ENCODE measurements around the gene POP4. TPM values are rescaled to one million over a fixed set of nuclear protein-coding genes. Genes with fewer than 3 reads are reported as not detected.
"Not testable (repeated sequence)": the region's sequence is repeated elsewhere in the genome, so short reads cannot be mapped to it uniquely, and the experiment has no call there.

Gene POP4
- total RNA-seq = 100 to 1,000 TPM in 1 of 2 donors, 10 to 100 TPM in 1; 94.3 to 108 TPM

- ATAC-seq (peak; percentile 91 to 95), DNase-seq (ENCODE audit: low spot score) (peak; percentile 97)
- Mint-ChIP-seq H3K27me3 (no peaks in the 10 kb centered on the region), H3K4me3 (peak within 1 kb of the TSS; percentile 93), H3K36me3 (peaks cover 4% of the 10 kb centered on the region), H3K27ac (peak within 1 kb of the TSS; percentile 92 to 98), H3K4me1 (ENCODE audit: low read depth in 2 of 2) (peaks cover 15 to 23% of the 10 kb centered on the region in 2 donors), H3K9me3 (no peaks in the 10 kb centered on the region)
These were observed at the start of gene POP4 for GRCh38 chr19:29605653-29606419. Gene POP4, plus strand, starts transcription at chr19:29606283. Its CDS starts 36 bp downstream, at chr19:29606319.

- H3K4me3 Mint-ChIP-seq; H3K4me1 Mint-ChIP-seq (ENCODE audit: low read depth in 2 of 2); DNase-seq (ENCODE audit: low spot score); H3K9me3 Mint-ChIP-seq; H3K36me3 Mint-ChIP-seq; H3K27ac Mint-ChIP-seq; ATAC-seq: not testable (repeated sequence)
- peaks cover 31 to 34% of the 10 kb centered on the region in 2 donors for H3K27me3 Mint-ChIP-seq
These were observed 47.0 kb upstream of the POP4 start for GRCh38 chr19:29559110-29559509.

- ATAC-seq (no peak), DNase-seq (ENCODE audit: low spot score) (no peak)
- Mint-ChIP-seq H3K9me3 (no peaks in the 10 kb centered on the region), H3K4me3 (no peak overlapping the region), H3K36me3 (peaks cover 4% of the 10 kb centered on the region), H3K4me1 (ENCODE audit: low read depth in 2 of 2) (no peaks in the 10 kb centered on the region), H3K27ac (no peak overlapping the region), H3K27me3 (peaks cover 29 to 36% of the 10 kb centered on the region in 2 donors)
These were observed 46.3 kb upstream of the POP4 start for GRCh38 chr19:29559743-29560142.

GRCh38 chr19:29560313-29561075, 45.6 kb upstream of the POP4 start:
- Mint-ChIP-seq H3K27me3 (peaks cover 24 to 30% of the 10 kb centered on the region in 2 donors), H3K4me3 (no peak overlapping the region), H3K9me3 (no peaks in the 10 kb centered on the region), H3K4me1 (ENCODE audit: low read depth in 2 of 2) (peaks cover 0 to under 1% of the 10 kb centered on the region in 2 donors), H3K36me3 (peaks cover 4% of the 10 kb centered on the region), H3K27ac (no peak overlapping the region)
- DNase-seq (ENCODE audit: low spot score) (no peak), ATAC-seq (no peak)

- no peak overlapping the region for H3K27ac Mint-ChIP-seq
- H3K4me1 Mint-ChIP-seq (ENCODE audit: low read depth in 2 of 2) = peaks cover 0 to 8% of the 10 kb centered on the region in 2 donors
- no peaks in the 10 kb centered on the region for H3K9me3 Mint-ChIP-seq
- no peak overlapping the region for H3K4me3 Mint-ChIP-seq
- H3K27me3 Mint-ChIP-seq = peaks cover 13 to 21% of the 10 kb centered on the region in 2 donors
- ATAC-seq = no peak
- peaks cover 4% of the 10 kb centered on the region for H3K36me3 Mint-ChIP-seq
- DNase-seq (ENCODE audit: low spot score) = no peak
These were observed 44.5 kb upstream of the POP4 start for GRCh38 chr19:29561601-29562000.

- Mint-ChIP-seq H3K27me3 (peaks cover 7 to 20% of the 10 kb centered on the region in 2 donors), H3K36me3 (peaks cover 4% of the 10 kb centered on the region), H3K4me1 (ENCODE audit: low read depth in 2 of 2) (peaks cover 0 to 12% of the 10 kb centered on the region in 2 donors), H3K9me3 (no peaks in the 10 kb centered on the region), H3K27ac (no peak overlapping the region), H3K4me3 (no peak overlapping the region)
- DNase-seq (ENCODE audit: low spot score) (no peak), ATAC-seq (peak in 1 of 2 donors; percentile 44)
These were observed 43.5 kb upstream of the POP4 start for GRCh38 chr19:29562299-29563297.

GRCh38 chr19:29563486-29564101, 42.5 kb upstream of the POP4 start:
- DNase-seq (ENCODE audit: low spot score) (no peak), ATAC-seq (peak in 1 of 2 donors; percentile 8)
- Mint-ChIP-seq H3K4me1 (ENCODE audit: low read depth in 2 of 2) (peaks cover 0 to 12% of the 10 kb centered on the region in 2 donors), H3K4me3 (no peak overlapping the region), H3K27me3 (peaks cover 7 to 16% of the 10 kb centered on the region in 2 donors), H3K36me3 (peaks cover 4% of the 10 kb centered on the region), H3K9me3 (no peaks in the 10 kb centered on the region), H3K27ac (no peak overlapping the region)

GRCh38 chr19:29564574-29565005, 41.5 kb upstream of the POP4 start:
- H3K36me3 Mint-ChIP-seq = no peaks in the 10 kb centered on the region
- no peak for DNase-seq (ENCODE audit: low spot score)
- H3K27ac Mint-ChIP-seq = no peak overlapping the region

GRCh38 chr19:29565171-29565570, 40.9 kb upstream of the POP4 start:
- ATAC-seq (no peak), DNase-seq (ENCODE audit: low spot score) (no peak)
- H3K36me3 Mint-ChIP-seq = no peaks in the 10 kb centered on the region
- no peak overlapping the region for H3K27ac Mint-ChIP-seq
- H3K4me3 Mint-ChIP-seq = no peak overlapping the region
- H3K27me3 Mint-ChIP-seq = peaks cover 17 to 19% of the 10 kb centered on the region in 2 donors
- peaks cover 0 to 12% of the 10 kb centered on the region in 2 donors for H3K4me1 Mint-ChIP-seq (ENCODE audit: low read depth in 2 of 2)
- H3K9me3 Mint-ChIP-seq = no peaks in the 10 kb centered on the region

More at GRCh38 chr19:29564574-29565005, 41.5 kb upstream of the POP4 start:
- no peak for ATAC-seq
- Mint-ChIP-seq H3K4me1 (ENCODE audit: low read depth in 2 of 2) (peaks cover 0 to 12% of the 10 kb centered on the region in 2 donors), H3K9me3 (no peaks in the 10 kb centered on the region), H3K27me3 (peaks cover 11 to 17% of the 10 kb centered on the region in 2 donors), H3K4me3 (no peak overlapping the region)

- H3K4me1 Mint-ChIP-seq (ENCODE audit: low read depth in 2 of 2) = peaks cover 0 to 12% of the 10 kb centered on the region in 2 donors
- no peak overlapping the region for H3K27ac Mint-ChIP-seq
- no peak overlapping the region for H3K4me3 Mint-ChIP-seq
- DNase-seq (ENCODE audit: low spot score) (no peak), ATAC-seq (no peak)
- H3K36me3 Mint-ChIP-seq = no peaks in the 10 kb centered on the region
- H3K27me3 Mint-ChIP-seq = peaks cover 26 to 28% of the 10 kb centered on the region in 2 donors
- no peaks in the 10 kb centered on the region for H3K9me3 Mint-ChIP-seq
These were observed 39.5 kb upstream of the POP4 start for GRCh38 chr19:29566496-29567054.

GRCh38 chr19:29567366-29567915, 38.6 kb upstream of the POP4 start:
- no peak overlapping the region for H3K27ac Mint-ChIP-seq
- H3K4me1 Mint-ChIP-seq (ENCODE audit: low read depth in 2 of 2) = peaks cover 0 to 12% of the 10 kb centered on the region in 2 donors
- H3K4me3 Mint-ChIP-seq = no peak overlapping the region
- no peak for ATAC-seq
- no peak for DNase-seq (ENCODE audit: low spot score)
- H3K36me3 Mint-ChIP-seq = no peaks in the 10 kb centered on the region
- no peaks in the 10 kb centered on the region for H3K9me3 Mint-ChIP-seq
- H3K27me3 Mint-ChIP-seq = peaks cover 28 to 34% of the 10 kb centered on the region in 2 donors

All from natural killer cell treated with Interleukin-12 subunit alpha and Interleukin-12 subunit beta and Interleukin-15 and Interleukin-18, amount 100 ng/mL, for 72 hours (primary cell).